HG03103 (cell line): ENCODE results near the gene CALHM4.

ENCODE experiments used
- ATAC-seq: cut with Tn5 transposase; IDR thresholded peaks from one replicate; pipeline ENCODE4 v1.9.1; 2021; ENCODE audit warnings: low read depth; ENCODE audit not compliant: unreplicated experiment

Gene CALHM4

DNA sequence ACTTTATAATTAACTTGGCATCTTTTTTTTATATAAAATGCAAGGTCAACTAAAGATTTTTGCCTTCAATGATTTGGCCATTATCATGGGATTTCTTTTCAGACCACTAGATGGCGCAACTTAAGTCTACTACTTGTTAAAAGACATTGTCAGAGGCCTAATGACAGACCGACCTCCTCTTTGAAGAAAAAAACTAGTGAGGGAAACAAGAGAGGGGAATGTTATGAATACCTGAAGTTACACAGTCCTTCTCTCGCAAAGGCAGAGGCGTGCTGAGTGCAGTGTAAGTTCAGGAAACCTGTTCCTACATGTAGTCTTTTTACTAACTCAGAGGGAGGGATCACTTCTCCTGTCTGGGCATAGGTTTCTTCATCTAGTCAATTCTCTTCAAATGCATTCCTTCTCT, 17.3 kb upstream of the CALHM4 start:
- no peak for ATAC-seq

DNA sequence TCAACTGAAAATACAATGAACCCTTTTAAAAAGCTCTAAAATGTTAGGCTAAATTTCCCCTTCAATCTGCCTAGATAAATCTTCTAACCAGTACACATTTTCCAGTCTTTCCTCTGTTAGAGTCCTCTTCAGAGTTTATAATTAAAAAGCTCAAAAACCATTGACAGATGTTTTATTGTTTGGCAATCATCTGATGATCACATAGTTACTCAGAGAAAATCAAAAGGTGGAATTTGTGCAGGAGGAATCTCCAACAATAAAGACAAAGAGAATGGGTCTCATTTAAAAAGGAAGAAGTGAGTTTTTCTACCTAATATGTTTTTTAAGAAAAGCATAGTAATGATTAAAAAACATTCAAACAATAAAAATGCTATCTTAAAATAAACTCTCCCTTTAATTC, 11.1 kb upstream of the CALHM4 start:
- ATAC-seq, result no peak

DNA sequence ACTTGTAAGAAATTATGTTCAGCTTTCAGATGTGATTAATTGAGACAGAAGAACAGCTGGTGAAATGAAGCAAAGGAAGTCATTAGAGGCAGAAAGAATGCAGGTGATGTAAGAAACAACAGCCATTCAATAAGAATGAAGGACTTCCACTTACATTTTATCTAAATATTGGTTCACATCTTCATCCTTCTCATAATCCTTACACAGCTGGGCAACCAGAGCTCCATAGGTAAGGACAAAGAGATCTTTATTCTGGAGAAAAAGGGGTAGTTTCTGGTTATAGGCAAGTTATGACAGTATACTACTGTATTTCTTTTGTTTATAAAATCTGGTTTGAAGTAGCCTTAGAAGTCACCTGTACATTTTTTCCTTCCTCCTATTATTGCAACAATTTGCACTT, 10.4 kb upstream of the CALHM4 start:
- ATAC-seq, result no peak

DNA sequence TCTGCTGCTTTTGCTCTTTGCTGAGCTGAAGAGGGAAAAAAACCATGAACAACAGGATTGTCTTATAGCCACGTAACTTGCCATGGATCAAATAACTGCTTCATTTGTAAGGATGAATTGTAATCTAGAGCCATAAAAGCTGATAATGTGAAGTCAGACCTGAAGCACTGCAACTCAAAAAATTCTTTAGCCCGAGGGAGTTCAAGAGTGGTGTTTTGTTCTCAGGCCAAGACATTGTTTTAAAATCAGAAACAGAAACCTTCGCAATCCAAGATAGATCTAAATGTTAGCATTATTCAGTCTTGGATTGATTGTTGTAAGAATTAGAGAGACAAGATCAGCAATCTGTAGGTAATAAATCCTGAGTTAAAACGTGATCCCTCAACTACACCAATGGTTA, 7.9 kb upstream of the CALHM4 start, which contains the start of gene TRAPPC3L:
Gene TRAPPC3L (minus strand): TSS at position 34 of the 400 bp plus-strand sequence. CDS start 170 bp downstream, outside the sequence.
- ATAC-seq, result no peak

DNA sequence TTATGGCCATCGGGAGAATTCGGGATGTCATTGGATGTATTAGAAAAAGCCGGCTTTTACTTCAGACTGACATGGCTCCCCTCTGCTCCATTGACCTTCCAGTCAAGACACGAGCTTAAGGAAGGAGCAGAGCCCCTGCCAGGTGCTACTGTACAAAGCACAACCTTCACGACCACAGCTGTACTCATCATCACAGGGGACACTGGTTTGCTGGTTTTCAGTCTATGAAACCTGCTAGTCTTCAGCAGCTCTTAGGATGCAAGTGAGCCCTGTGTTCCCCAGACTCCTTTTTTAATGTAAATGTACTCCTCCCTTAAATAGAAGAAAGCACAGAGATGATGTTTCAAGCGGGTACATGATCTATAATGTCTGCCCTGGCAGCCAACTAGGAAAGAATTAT, 6.2 kb upstream of the CALHM4 start:
- ATAC-seq, result no peak

DNA sequence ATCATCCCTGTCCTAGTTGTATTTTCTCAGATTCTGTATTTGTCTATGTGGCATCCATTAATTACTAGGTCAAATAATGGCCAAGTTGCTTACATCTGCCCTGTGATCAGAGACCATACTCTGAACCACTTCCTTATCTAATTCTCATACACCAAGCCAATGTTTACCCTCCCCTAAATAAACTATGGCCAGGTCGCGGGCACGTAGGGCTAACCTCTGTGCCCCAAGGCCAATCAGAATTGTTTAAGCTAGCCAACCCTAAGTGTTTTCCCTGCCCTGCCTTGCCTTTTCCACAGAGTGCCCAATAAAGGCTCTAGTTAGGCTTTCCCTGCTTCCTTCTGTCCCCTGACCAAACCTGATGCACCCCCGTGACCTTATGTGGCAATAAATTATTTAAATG, 2.8 kb upstream of the CALHM4 start:
- no peak for ATAC-seq

DNA sequence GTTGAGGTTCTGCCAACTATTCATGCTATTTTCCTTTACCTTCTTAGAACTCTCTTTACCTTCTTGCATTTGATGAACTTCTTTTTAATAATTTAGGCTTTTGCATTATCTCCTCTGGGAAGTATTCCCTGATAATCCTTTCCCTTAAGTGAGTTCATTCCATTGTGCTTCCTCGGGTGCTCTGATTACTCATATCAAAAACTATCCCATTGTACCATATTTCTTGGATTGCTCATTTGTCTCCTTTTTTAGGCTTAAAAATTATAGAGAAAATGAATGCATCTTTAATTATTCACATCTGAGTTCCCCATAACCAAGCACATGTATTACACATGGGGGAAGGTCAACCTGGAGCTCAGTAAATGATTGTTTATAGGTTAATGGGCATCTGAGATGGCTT, 2.5 kb downstream of the CALHM4 start:
- no peak for ATAC-seq

DNA sequence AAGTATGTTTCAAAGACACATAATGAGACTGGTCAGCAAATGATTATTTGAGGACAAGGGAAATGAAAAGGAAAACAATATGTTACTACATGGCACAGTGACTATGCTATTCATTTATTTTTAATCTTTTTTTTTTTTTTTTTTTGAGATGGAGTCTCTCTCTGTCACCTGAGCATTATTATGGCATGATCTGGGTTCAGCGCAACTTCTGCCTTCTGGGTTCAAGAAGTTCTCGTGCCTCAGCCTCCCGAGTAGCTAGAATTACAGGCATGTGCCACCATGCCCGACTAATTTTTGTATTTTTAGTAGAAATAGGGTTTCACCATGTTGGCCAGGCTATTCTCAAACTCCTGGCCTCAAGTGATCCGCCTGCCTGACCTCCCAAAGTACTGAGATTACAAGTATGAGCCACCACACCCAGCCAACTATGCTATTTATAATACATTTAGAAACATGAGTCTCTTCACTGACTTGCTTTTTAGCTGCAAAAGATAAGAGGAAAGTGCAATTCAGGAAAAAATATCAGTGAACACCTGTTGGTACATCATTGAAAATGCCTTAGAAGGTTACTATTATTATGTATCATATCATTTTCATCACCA, 3.4 kb downstream of the CALHM4 start:
- no peak for ATAC-seq

DNA sequence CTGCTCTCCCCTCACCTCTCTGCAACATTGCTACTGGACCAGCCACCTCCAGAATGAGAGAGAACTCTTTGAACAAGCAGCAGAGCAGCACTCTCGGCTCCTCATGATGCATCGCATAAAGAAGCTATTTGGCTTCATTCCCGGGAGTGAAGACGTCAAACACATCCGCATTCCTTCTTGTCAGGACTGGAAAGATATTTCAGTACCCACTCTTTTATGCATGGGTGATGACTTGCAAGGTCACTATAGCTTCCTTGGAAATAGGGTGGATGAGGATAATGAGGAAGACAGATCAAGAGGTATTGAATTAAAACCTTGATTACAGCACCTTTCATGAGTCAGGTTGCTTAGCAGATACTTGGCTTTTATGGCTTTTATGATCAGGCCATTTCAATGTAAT, 4.3 kb downstream of the CALHM4 start:
- ATAC-seq, result no peak

DNA sequence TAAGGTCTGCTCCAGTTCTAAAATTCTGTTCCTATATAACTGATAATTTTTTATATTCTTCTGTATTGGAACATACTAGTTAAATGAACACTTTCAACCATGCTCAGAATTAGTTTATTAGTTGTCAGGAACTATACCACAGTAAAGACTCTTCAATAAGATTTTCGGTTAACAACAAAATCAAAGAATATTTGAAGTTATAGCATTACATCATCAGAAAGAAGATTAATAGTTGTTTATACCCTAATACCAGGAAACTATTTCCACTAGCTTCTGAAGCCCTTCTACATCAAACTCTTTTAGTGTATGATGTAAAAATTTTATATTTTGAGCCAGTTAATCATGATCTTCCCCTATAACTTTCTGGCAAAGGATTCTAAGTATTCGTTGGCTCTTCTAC, 6.6 kb downstream of the CALHM4 start:
- ATAC-seq, result no peak

DNA sequence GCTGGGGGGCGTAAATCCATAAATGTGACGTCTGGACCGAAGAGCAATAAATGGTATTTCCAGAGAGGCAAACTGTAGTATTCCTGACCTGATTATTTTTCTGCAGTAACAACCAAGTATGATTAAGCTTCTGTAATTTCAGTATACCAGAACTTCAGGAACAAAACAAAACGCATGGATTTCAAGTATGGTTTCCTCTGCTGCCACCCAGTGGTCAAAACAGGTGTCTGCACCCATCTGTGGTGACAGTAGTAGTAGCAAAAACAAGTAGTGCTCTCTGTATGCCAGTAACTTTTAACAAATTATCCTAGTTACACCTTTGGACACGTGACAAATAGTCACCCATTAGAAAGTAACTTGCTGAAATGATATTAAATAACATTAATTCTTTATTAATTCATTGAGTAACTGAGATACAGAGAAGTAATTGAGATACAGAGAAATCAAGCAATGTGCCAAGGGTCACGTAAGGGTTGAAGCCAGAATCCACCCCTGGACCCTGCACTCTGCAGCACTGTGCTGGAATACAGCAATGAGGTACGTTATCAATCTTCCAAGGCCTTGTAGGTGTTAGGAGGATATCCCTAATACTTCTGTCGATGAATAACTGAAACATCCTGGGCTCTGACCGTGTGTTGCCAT, 7.9 kb downstream of the CALHM4 start:
- no peak for ATAC-seq

DNA sequence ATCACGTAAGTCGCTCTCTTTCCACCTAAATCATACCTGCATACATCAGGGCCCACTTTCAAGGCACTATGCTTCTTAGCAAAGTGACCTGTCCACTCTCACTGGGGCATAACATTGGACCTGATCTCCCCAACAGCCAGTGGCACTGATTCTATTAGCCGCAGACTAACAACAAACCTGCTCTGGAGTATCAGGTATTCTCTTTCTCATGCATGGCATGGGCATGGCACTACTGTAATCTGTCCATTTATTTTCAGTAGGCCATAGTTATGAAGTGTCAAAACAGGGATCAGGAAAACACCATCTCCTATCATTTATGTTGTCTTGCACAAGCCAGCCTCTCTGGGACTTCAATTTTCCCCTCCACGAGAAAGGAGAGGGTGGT, 8.5 kb downstream of the CALHM4 start:
- ATAC-seq, result no peak

DNA sequence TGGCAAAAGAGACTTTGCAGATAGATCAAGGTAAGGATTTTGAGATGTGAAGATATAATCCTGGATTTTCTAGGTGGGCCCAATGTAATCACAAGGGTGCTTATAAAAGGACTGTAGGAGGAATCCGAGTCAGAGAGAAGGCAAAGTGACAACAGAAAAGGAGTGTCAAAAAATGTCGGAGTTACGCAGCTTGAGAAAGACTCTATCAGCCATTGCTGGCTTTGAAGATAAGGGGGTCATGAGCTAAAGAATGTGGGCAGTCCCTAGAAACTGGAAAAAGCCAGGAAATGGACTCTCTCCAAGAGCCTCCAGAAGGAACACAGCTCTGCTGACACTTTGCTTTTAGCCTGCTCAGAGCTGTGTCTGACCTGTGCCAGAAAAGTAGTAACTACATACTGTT, 9.1 kb downstream of the CALHM4 start:
- ATAC-seq, result no peak

DNA sequence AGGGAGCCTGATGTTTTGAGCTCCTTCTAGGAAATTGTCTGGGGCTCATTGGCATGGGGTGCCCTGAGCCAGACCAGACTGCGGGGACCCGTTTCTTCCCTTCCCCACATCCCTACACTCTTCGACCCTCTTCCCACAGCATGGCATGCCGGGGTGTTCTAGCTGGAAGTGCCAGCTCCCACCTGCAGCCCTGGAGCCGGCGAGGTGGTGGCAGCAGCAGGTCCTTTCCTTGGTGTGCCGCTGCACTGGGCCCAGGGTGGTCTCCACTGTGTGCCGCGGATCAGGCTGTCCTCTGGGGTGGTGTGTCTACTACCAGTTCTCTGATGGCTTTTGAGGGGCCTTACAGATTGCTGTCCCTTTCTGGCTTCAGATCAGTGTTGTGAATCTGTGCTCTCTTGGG, 10.3 kb downstream of the CALHM4 start:
- no peak for ATAC-seq

DNA sequence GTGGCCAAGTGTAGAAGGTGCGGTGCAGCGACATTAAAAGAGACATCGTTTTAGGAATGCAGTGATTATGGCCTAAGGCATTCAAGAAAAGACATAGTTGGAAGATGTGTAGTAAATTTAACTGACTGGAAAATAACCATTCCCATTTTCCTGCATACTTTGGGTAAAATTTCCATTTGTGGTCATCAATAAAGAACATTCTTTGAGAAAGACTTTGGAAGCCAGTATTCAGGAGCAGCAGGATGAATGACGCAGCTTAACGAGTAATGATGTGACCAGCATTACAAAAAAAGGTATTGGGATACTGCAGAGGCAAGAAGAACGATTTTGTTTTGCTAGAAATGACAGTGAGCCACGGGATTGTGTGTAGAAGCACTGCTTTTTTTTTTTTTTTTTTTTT, 10.8 kb downstream of the CALHM4 start:
- no peak for ATAC-seq

DNA sequence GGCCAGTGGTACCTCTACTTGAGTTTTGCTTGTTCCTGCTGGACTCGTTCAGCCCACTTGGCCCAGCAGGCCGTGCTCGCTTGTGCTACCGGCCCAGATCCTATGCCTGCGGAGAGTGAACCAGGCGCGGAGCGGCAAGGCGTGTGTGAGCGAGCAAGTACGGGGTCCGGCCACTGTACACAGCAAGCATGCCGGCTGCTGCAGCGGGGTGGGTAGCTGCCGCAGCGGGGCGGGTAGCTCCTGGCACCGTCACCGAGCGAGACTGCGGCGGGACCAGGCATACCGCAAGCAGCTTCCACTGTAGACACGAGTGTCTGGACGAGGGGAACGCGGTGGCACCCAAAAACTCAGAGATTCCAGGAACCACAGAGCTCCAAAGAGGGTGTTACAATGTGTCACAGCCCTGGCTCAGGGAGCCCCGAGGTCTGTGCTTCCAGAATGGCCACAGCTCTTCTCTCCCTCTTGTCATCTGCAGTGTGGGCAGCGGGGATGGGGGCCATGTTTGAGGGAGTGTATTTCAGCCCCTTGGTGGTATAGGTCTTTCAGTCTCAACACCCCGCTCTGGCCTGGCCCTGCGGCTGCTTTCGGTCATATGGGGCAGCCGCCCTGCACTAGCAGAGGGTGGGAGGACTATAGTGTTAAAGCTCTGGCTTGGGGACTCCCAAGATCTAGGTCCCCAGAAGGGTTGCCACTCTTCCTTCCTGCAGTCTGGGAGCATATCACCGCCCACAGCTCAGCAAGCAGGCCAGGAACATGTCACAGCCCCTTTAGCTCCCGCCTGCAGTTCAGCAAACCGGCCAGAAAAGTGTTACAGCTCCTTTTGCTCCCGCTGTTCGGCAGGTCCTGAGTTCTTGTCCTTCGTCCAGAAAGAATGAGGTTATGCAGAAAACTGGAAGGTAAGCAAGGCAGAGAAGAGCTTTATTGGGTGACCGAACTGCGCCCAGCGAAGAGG, 11.6 kb downstream of the CALHM4 start:
- no peak for ATAC-seq

DNA sequence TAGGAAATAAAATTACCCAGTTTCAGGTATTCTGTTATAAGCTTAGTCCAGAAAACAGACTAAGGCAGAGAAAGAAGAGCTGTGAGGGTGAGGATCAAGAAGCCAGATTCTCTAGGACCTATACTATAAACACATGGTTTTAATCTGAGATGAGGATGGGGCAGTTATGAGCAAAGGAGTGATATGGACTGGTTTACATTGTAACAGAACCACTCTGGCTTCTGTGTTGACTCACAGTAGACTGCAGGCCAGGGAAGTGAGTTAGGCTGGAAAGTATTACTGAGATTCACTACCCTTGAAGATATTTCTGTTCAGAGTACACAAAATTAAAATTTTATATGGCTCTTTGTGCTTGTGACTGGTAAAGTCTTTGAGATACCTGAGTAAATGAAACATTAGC, 14.6 kb downstream of the CALHM4 start:
- no peak for ATAC-seq

DNA sequence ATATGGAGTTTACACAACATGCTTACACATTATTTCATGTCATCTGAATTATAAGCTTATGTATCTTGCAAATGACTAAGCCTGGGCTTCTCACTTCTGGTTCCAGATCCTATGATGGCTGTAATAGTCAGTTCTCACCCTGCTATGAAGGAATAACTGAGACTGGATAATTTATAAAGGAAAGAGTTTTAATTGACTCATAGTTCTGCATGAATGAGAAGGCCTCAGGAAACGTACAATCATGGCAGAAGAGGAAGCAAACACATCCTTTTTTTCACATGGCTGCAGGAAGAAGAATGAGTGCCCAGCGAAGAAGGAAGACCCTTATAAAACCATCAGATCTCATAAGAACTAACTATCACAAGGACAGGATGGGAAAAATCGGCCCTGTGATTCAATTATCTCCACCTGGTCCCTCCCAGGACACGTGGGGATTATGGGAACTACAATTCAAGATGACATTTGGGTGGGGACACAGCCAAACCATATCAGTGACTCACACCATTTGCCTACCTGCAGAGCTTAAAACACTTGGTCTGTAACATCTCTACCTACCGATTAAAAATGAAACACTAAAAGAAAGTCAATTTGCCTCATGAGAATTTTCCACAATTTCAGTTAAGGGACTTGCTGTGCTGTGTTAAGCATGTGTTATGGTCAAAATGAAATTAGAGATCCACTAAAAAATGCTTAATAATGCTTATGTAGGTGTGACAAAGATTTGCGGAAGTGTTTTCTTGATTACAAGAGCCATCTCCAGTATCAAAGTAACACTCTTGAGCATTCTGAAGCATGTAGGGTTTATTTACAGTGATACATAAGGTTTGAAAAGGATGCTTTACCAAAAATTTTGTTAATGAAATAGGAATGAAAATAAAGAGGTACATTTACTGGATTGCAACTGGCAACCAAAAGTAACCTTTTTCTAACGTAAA, 15.5 kb downstream of the CALHM4 start:
- no peak for ATAC-seq

DNA sequence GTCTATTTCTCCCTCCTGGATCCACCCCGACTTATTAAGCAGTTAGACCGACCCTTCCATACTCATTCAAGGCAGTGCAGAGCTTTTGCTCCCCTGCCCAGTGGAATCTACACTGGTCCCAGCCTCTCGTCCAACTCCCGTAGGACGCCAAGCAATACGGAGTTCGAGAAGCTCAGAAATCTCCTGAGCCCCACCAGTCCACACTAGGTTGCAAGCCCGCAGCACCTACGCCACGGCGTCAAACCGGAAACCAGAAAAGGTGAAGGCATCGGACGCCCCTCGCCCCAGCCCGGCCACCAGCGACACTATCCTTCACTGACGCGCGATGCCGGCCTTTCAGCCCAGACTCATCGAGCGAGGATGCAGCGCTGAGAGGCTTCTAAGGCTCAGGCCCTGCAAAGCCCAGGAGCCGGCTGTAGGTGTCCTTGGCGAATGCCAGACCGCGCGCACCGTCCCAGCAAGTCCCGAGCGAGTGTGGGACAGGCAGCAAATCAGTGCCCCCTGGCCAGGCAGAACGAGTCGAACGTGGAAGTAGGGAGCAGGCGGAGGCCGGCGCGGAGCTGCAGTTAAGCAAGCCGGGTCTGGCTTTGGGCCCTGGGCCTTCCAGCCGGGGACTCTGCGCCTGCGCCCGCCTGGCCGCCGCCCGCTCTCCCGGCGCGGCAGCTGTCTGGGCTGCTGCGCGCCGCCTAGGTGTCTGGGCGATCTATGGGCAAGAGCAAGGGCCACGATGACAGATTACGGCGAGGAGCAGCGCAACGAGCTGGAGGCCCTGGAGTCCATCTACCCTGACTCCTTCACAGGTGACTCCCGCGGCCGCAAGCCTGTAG, 17.5 kb downstream of the CALHM4 start, which contains the start of gene RWDD1:
Gene RWDD1 (plus strand): TSS at position 649 of the 827 bp plus-strand sequence. CDS start 79 bp downstream, at position 728.
- peak; percentile 93 for ATAC-seq

DNA sequence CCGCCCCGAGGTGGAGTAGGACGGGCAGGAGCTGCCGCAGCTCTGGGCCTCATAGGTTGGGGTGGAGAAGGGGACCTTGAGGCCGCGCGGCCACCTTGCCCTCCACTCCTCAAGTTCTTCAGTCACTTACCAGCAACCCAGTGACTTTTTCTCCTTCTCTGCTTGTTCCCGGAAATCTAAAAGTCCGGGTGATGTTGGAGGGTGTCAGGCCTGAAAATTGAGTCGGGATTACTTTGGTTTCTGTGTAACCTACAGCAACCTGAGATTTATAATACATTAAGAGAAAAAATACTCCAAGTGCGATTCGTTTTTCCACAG, 18.1 kb downstream of the CALHM4 start:
- ATAC-seq, result no peak
